Liver (tissue), 9 donors: ENCODE results near the gene EVI5. TPM values are rescaled to one million over a fixed set of nuclear protein-coding genes. Genes with fewer than 3 reads are reported as not detected.

Experiments
- DNase-seq: peaks from one replicate; pipeline ENCODE4 v3.0.0-alpha.2; 2017; ENCODE audit warnings: low spot score
- H3K27ac ChIP-seq, 2 donors: one replicate each; pipeline ENCODE4 v1.7.0; 2013; ENCODE audit warnings: inconsistent platforms in 2 of 2, low read length in 2 of 2, control low read depth in 1 of 2, low read depth in 1 of 2, mild to moderate bottlenecking in 1 of 2
- H3K27me3 ChIP-seq, 4 donors: one replicate each; pipeline versions ENCODE4 v1.6.1 to v1.7.0; 2013; ENCODE audit warnings: low read length in 3 of 4, inconsistent platforms in 1 of 4, mild to moderate bottlenecking in 1 of 4, moderate library complexity in 1 of 4; ENCODE audit not compliant: control insufficient read depth in 4 of 4, insufficient read depth in 4 of 4
- H3K36me3 ChIP-seq, 4 donors: one replicate each; pipeline versions ENCODE4 v1.6.1 to v1.7.0; 2013; ENCODE audit warnings: low read length in 3 of 4, mild to moderate bottlenecking in 3 of 4, low read depth in 1 of 4, moderate library complexity in 1 of 4; ENCODE audit not compliant: control insufficient read depth in 4 of 4, insufficient read depth in 3 of 4
- H3K4me1 ChIP-seq, 4 donors: one replicate each; pipeline versions ENCODE4 v1.6.1 to v1.7.0; 2013; ENCODE audit warnings: low read length in 3 of 4, mild to moderate bottlenecking in 3 of 4, moderate library complexity in 1 of 4; ENCODE audit not compliant: control insufficient read depth in 4 of 4, insufficient read depth in 4 of 4
- H3K4me3 ChIP-seq, 3 donors: one replicate each; pipeline versions ENCODE4 v1.6.1 to v1.7.0; 2013; ENCODE audit warnings: low read length in 3 of 3, control low read depth in 1 of 3, low read depth in 1 of 3, mild to moderate bottlenecking in 1 of 3
- H3K9ac ChIP-seq, 2 donors: one replicate each; pipeline ENCODE4 v1.7.0; 2013; ENCODE audit warnings: low read length in 2 of 2, mild to moderate bottlenecking in 2 of 2, moderate library complexity in 2 of 2, control low read depth in 1 of 2, low read depth in 1 of 2
- H3K9me3 ChIP-seq, 4 donors: one replicate each; pipeline versions ENCODE4 v1.6.1 to v1.7.0; 2013; ENCODE audit warnings: low read length in 3 of 4; ENCODE audit not compliant: control insufficient read depth in 4 of 4
- EGR1 ChIP-seq, 2 donors: IDR thresholded peaks; 2 replicates each; pipeline ENCODE4 v1.6.1; 2016 to 2018; ENCODE audit warnings: antibody characterized with exemption in 2 of 2, low read depth in 2 of 2
- FOXA1 ChIP-seq: IDR thresholded peaks from 2 replicates; pipeline ENCODE4 v1.6.1; 2016; ENCODE audit warnings: antibody characterized with exemption
- FOXA2 ChIP-seq: IDR thresholded peaks from 2 replicates; pipeline ENCODE4 v1.6.1; 2016; ENCODE audit warnings: antibody characterized with exemption
- GABPA ChIP-seq, 2 donors: IDR thresholded peaks in 1 of 2; conservative IDR thresholded peaks in 1 of 2; 2 replicates each; pipeline ENCODE4 v1.6.1; 2016; ENCODE audit warnings: antibody characterized with exemption in 2 of 2, mild to moderate bottlenecking in 1 of 2, moderate library complexity in 1 of 2
- HNF4A ChIP-seq, 2 donors: conservative IDR thresholded peaks; 2 replicates each; pipeline ENCODE4 v1.6.1; 2016; ENCODE audit warnings: antibody characterized with exemption in 2 of 2, mild to moderate bottlenecking in 2 of 2
- HNF4G ChIP-seq: IDR thresholded peaks from 2 replicates; pipeline ENCODE4 v1.6.1; 2016; ENCODE audit warnings: antibody characterized with exemption
- JUND ChIP-seq, 2 donors: IDR thresholded peaks; 2 replicates each; pipeline ENCODE4 v1.6.1; 2016; ENCODE audit warnings: antibody characterized with exemption in 2 of 2
- NR2F2 ChIP-seq: IDR thresholded peaks from 2 replicates; pipeline ENCODE4 v1.6.1; 2016; ENCODE audit warnings: antibody characterized with exemption
- RAD21 ChIP-seq, 2 donors: IDR thresholded peaks; 2 replicates each; pipeline ENCODE4 v1.6.1; 2016; ENCODE audit warnings: antibody characterized with exemption in 2 of 2, mild to moderate bottlenecking in 2 of 2
- RXRA ChIP-seq, 2 donors: IDR thresholded peaks; 2 replicates each; pipeline ENCODE4 v1.6.1; 2017 to 2018; ENCODE audit warnings: antibody characterized with exemption in 2 of 2, mild to moderate bottlenecking in 1 of 2
- SP1 ChIP-seq: IDR thresholded peaks from 2 replicates; pipeline ENCODE4 v1.6.1; 2018; ENCODE audit warnings: antibody characterized with exemption, mild to moderate bottlenecking
- TAF1 ChIP-seq: conservative IDR thresholded peaks from 2 replicates; pipeline ENCODE4 v1.6.1; 2016; ENCODE audit warnings: antibody characterized with exemption, mild to moderate bottlenecking
- YY1 ChIP-seq: IDR thresholded peaks from 2 replicates; pipeline ENCODE4 v1.6.1; 2016; ENCODE audit warnings: antibody characterized with exemption, mild to moderate bottlenecking
- WGBS: extraction: QIAGEN DNeasy Blood & Tissue Kit; methylation state at CpG from one replicate; pipeline ENCODE4 v1.1.7; 2013; 5-methylcytosine and 5-hydroxymethylcytosine counted together
- polyA plus RNA-seq, 2 donors: library from polyadenylated mRNA; stranded (reverse) in 1 of 2; unstranded in 1 of 2; fragments of 200-250 nt in 1 of 2; fragments of >200 nt in 1 of 2; fragmentation: Nextera tagmentation in 1 of 2; extraction: Ambion mirVana in 1 of 2; gene quantifications; one replicate each; pipeline versions ENCODE4 v1.2.1 to v1.2.3, GENCODE V29; 2013 to 2015
- total RNA-seq, 2 donors: library from RNA; depleted of rRNA; stranded (reverse); fragments of >200 nt; gene quantifications; one replicate each; pipeline ENCODE4 v1.2.3, GENCODE V29; 2014
- TF ChIP-seq, protein P1 (sequence below): IDR thresholded peaks from 2 replicates; pipeline ENCODE4 v1.6.1; 2016; ENCODE audit warnings: antibody characterized with exemption, mild to moderate bottlenecking
- TF ChIP-seq, protein P2 (sequence below): IDR thresholded peaks from 2 replicates; pipeline ENCODE4 v1.6.1; 2016; ENCODE audit warnings: antibody characterized with exemption
- TF ChIP-seq, protein P3 (sequence below): IDR thresholded peaks from 2 replicates; pipeline ENCODE4 v1.6.1; 2016; ENCODE audit warnings: antibody characterized with exemption
- TF ChIP-seq, protein P4 (sequence below): IDR thresholded peaks from 2 replicates; pipeline ENCODE4 v1.6.1; 2016; ENCODE audit warnings: antibody characterized with exemption
- TF ChIP-seq, protein P5 (sequence below): fragments of 150-350 bp; IDR thresholded peaks from 2 replicates; pipeline ENCODE4 v1.5.1; 2017; ENCODE audit warnings: improper control_type of control experiment, low read depth, low read length; ENCODE audit not compliant: missing input control
- donor health status: healthy.
- donor health status: healthy.
- donor health status: healthy.
- donor health status: healthy.
- donor health status: healthy.

Gene EVI5
- total and polyA plus RNA-seq, 4 donors = 4.0 to 35.9 (median 19.1) TPM

DNA sequence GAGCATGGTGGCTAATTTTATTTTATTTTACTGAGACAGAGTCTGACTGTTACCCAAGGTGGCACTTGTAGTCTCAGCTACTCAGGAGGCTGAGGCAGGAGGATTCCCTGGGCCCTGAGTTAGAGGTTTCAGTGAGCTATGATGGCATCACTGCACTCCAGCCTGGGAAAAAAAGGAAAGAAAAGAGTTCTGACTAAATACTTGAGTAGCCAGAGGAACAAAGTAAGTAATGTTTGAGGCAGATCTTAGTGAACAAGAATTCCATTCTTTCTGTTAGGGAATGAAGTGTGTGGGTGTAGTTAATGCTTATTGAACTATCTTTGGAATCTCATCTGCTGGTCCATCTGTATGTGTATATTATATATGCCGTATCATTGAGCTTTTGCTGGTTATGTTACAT, 13.1 kb upstream of the EVI5 start:
- no peaks in the 10 kb centered on the region for H3K27me3 ChIP-seq
- no peak overlapping the region for H3K9ac ChIP-seq
- H3K27ac ChIP-seq = no peak overlapping the region
- no peaks in the 10 kb centered on the region for H3K36me3 ChIP-seq
- 91% methylated on average over 1 of the region's 1 CpG for WGBS
- no peaks in the 10 kb centered on the region for H3K9me3 ChIP-seq
- no peak for DNase-seq
- H3K4me3 ChIP-seq = no peak overlapping the region
- TF ChIP-seq TAF1 (no peak), YY1 (no peak), JUND (IDR thresholded peaks at IDR 0.05) (no peak), NR2F2 (no peak), HNF4G (no peak), RXRA (IDR thresholded peaks at IDR 0.05) (no peak), FOXA2 (no peak), GABPA (IDR thresholded peaks at IDR 0.05 in 1 of 2, conservative IDR thresholded peaks at IDR 0.05 in 1 of 2) (no peak), RAD21 (IDR thresholded peaks at IDR 0.05) (no peak), HNF4A (conservative IDR thresholded peaks at IDR 0.05) (no peak), SP1 (no peak), FOXA1 (no peak)
- TF ChIP-seq, protein P1, sequence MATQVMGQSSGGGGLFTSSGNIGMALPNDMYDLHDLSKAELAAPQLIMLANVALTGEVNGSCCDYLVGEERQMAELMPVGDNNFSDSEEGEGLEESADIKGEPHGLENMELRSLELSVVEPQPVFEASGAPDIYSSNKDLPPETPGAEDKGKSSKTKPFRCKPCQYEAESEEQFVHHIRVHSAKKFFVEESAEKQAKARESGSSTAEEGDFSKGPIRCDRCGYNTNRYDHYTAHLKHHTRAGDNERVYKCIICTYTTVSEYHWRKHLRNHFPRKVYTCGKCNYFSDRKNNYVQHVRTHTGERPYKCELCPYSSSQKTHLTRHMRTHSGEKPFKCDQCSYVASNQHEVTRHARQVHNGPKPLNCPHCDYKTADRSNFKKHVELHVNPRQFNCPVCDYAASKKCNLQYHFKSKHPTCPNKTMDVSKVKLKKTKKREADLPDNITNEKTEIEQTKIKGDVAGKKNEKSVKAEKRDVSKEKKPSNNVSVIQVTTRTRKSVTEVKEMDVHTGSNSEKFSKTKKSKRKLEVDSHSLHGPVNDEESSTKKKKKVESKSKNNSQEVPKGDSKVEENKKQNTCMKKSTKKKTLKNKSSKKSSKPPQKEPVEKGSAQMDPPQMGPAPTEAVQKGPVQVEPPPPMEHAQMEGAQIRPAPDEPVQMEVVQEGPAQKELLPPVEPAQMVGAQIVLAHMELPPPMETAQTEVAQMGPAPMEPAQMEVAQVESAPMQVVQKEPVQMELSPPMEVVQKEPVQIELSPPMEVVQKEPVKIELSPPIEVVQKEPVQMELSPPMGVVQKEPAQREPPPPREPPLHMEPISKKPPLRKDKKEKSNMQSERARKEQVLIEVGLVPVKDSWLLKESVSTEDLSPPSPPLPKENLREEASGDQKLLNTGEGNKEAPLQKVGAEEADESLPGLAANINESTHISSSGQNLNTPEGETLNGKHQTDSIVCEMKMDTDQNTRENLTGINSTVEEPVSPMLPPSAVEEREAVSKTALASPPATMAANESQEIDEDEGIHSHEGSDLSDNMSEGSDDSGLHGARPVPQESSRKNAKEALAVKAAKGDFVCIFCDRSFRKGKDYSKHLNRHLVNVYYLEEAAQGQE = no peak
- TF ChIP-seq, protein P2, sequence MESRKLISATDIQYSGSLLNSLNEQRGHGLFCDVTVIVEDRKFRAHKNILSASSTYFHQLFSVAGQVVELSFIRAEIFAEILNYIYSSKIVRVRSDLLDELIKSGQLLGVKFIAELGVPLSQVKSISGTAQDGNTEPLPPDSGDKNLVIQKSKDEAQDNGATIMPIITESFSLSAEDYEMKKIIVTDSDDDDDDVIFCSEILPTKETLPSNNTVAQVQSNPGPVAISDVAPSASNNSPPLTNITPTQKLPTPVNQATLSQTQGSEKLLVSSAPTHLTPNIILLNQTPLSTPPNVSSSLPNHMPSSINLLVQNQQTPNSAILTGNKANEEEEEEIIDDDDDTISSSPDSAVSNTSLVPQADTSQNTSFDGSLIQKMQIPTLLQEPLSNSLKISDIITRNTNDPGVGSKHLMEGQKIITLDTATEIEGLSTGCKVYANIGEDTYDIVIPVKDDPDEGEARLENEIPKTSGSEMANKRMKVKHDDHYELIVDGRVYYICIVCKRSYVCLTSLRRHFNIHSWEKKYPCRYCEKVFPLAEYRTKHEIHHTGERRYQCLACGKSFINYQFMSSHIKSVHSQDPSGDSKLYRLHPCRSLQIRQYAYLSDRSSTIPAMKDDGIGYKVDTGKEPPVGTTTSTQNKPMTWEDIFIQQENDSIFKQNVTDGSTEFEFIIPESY = no peak
- TF ChIP-seq, protein P3, sequence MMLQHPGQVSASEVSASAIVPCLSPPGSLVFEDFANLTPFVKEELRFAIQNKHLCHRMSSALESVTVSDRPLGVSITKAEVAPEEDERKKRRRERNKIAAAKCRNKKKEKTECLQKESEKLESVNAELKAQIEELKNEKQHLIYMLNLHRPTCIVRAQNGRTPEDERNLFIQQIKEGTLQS = no peak
- TF ChIP-seq, protein P4, sequence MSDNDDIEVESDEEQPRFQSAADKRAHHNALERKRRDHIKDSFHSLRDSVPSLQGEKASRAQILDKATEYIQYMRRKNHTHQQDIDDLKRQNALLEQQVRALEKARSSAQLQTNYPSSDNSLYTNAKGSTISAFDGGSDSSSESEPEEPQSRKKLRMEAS = no peak
- no peaks in the 10 kb centered on the region for H3K4me1 ChIP-seq

DNA sequence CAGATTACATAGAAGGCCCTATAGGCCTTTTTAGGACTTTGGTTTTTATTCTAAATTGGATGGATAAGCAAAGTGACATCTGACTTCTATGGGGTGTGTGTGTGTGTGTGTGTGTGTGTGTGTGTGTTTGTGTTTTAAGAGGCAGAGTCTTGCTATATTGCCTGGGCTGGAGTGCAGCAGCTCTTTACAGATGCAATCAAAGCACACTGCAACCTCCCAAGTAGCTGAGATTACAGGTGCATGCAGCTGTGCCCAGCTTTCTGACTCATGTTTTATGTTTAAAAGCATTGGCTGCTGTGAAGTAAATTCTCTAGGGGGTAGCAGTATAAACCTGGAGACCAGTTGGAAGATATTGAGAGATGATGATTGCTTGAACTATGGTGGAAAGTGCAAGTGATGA, 12.4 kb upstream of the EVI5 start:
- Histone ChIP-seq H3K9me3 (no peaks in the 10 kb centered on the region), H3K9ac (no peak overlapping the region), H3K4me3 (no peak overlapping the region), H3K4me1 (no peaks in the 10 kb centered on the region), H3K36me3 (no peaks in the 10 kb centered on the region), H3K27ac (no peak overlapping the region), H3K27me3 (no peaks in the 10 kb centered on the region)
- DNase-seq = no peak
- TF ChIP-seq HNF4A (conservative IDR thresholded peaks at IDR 0.05) (no peak), EGR1 (IDR thresholded peaks at IDR 0.05; ENCODE audit: low read depth in 2 of 2) (no peak), YY1 (no peak), FOXA2 (no peak), RAD21 (IDR thresholded peaks at IDR 0.05) (no peak), JUND (IDR thresholded peaks at IDR 0.05) (no peak), FOXA1 (no peak), NR2F2 (no peak), HNF4G (no peak), GABPA (IDR thresholded peaks at IDR 0.05 in 1 of 2, conservative IDR thresholded peaks at IDR 0.05 in 1 of 2) (no peak), RXRA (IDR thresholded peaks at IDR 0.05) (no peak), SP1 (no peak)
- TF ChIP-seq, protein P5, sequence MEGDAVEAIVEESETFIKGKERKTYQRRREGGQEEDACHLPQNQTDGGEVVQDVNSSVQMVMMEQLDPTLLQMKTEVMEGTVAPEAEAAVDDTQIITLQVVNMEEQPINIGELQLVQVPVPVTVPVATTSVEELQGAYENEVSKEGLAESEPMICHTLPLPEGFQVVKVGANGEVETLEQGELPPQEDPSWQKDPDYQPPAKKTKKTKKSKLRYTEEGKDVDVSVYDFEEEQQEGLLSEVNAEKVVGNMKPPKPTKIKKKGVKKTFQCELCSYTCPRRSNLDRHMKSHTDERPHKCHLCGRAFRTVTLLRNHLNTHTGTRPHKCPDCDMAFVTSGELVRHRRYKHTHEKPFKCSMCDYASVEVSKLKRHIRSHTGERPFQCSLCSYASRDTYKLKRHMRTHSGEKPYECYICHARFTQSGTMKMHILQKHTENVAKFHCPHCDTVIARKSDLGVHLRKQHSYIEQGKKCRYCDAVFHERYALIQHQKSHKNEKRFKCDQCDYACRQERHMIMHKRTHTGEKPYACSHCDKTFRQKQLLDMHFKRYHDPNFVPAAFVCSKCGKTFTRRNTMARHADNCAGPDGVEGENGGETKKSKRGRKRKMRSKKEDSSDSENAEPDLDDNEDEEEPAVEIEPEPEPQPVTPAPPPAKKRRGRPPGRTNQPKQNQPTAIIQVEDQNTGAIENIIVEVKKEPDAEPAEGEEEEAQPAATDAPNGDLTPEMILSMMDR = no peak
- TF ChIP-seq, protein P2 = no peak
